HCT116 (cell line): Measurements from ENCODE around the gene PRM2.

Source experiments
- CEBPB ChIP-seq: IDR thresholded peaks from 2 replicates; pipeline ENCODE4 v1.6.1; 2012; ENCODE audit warnings: low read depth
- EZH2 ChIP-seq: fragments of 200-600 bp; sonication (generic); IDR thresholded peaks from 2 replicates; pipeline ENCODE4 v1.6.1; 2017; ENCODE audit warnings: antibody characterized with exemption, mixed run types
- JUND ChIP-seq: IDR thresholded peaks from 2 replicates; pipeline ENCODE4 v1.6.1; 2012
- POLR2A ChIP-seq: IDR thresholded peaks from 2 replicates; pipeline ENCODE4 v1.7.0; 2011; ENCODE audit warnings: borderline replicate concordance; ENCODE audit not compliant: insufficient read depth, insufficient read length; ENCODE audit errors: extremely low read depth
- POLR2AphosphoS5 ChIP-seq: IDR thresholded peaks from 2 replicates; pipeline ENCODE4 v1.6.1; 2011; ENCODE audit warnings: mild to moderate bottlenecking, low read depth, low read length, moderate library complexity
- TCF7L2 ChIP-seq: IDR thresholded peaks from 2 replicates; pipeline ENCODE4 v1.7.0; 2011; ENCODE audit warnings: borderline replicate concordance, inconsistent platforms; ENCODE audit not compliant: insufficient read depth, insufficient read length; ENCODE audit errors: extremely low read depth
- YY1 ChIP-seq: IDR thresholded peaks from 2 replicates; pipeline ENCODE4 v1.6.1; 2011; ENCODE audit warnings: low read length, low read depth, moderate library complexity, mild to moderate bottlenecking; ENCODE audit not compliant: insufficient replicate concordance; ENCODE audit errors: extremely low read depth
- ZFX ChIP-seq: fragments of 450-650 bp; IDR thresholded peaks from 2 replicates; pipeline ENCODE4 v1.6.1; 2017
- TF ChIP-seq, protein P1 (sequence below), 3 experiments: fragments of 200-600 bp in 1 of 3; sonication (generic) in 1 of 3; IDR thresholded peaks in 2 of 3; conservative IDR thresholded peaks in 1 of 3; 2 replicates each; pipeline ENCODE4 v1.5.1; 2012 to 2017; ENCODE audit warnings: low read depth in 2 of 3, low read length in 2 of 3, antibody characterized with exemption in 1 of 3, borderline replicate concordance in 1 of 3, control low read depth in 1 of 3, mild to moderate bottlenecking in 1 of 3, mixed read lengths in 1 of 3, mixed run types in 1 of 3, moderate library complexity in 1 of 3; ENCODE audit not compliant: insufficient read depth in 1 of 3
- TF ChIP-seq, protein P2 (sequence below): IDR thresholded peaks from 2 replicates; pipeline ENCODE4 v1.6.1; 2012

DNA sequence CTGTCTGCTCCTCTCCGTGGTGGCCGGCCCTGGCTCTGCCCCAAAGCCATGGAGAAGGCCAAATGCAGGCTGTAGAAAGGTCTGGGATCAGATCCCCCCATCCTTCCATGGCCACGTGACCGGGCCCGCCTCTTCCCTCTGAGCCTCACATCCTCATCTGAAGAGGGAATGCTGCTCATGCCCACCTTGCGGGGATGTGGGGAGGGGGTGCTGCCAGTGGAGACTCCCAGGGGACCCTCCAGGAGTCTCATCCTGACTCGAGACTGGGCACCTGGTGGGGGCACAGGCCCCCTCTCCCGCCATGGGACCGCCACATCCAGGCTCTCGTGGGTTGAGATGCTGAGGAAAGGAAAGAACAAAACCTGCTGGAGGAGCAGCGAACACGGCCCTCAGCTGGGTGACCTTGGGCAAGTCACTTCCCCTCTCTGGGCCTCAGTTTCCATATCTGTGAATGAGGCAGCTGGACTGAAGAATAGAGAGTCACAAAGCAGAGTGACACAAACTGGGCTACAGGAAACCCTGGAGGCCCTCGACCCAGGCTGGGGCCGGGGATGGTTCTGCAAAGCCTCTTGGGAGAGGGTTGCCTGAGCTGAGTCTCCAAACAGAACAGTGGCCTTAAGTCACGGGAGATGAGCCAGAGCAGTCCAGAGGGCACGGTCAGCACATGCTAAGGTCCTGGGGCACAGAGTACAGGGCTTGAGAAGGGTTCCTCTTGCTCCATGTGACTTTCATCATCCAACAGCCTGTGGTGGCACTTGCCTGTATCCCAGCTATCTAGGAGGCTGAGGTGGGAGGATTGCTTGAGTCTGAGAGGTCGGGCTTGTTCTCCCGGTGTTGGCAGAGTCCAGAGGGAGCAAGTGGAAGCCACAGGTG, 50.4 kb downstream of the PRM2 start:
- TF ChIP-seq EZH2 (no peak), JUND (no peak), YY1 (no peak), POLR2AphosphoS5 (no peak), ZFX (no peak), TCF7L2 (no peak), CEBPB (no peak), POLR2A (no peak)
- TF ChIP-seq, protein P1, sequence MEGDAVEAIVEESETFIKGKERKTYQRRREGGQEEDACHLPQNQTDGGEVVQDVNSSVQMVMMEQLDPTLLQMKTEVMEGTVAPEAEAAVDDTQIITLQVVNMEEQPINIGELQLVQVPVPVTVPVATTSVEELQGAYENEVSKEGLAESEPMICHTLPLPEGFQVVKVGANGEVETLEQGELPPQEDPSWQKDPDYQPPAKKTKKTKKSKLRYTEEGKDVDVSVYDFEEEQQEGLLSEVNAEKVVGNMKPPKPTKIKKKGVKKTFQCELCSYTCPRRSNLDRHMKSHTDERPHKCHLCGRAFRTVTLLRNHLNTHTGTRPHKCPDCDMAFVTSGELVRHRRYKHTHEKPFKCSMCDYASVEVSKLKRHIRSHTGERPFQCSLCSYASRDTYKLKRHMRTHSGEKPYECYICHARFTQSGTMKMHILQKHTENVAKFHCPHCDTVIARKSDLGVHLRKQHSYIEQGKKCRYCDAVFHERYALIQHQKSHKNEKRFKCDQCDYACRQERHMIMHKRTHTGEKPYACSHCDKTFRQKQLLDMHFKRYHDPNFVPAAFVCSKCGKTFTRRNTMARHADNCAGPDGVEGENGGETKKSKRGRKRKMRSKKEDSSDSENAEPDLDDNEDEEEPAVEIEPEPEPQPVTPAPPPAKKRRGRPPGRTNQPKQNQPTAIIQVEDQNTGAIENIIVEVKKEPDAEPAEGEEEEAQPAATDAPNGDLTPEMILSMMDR (IDR thresholded peaks at IDR 0.05 in 2 of 3, conservative IDR thresholded peaks at IDR 0.05 in 1 of 3; ENCODE audit: borderline replicate concordance in 1 of 3, insufficient read depth in 1 of 3, low read depth in 2 of 3, low read length in 2 of 3), result no peak
- TF ChIP-seq, protein P2, sequence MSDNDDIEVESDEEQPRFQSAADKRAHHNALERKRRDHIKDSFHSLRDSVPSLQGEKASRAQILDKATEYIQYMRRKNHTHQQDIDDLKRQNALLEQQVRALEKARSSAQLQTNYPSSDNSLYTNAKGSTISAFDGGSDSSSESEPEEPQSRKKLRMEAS, result no peak
